NT2/D1 (cell line): ENCODE data around the gene COPS6.
A peak's percentile ranks its signal among the peaks of the same experiment; 100 is the strongest.

Experiments used
- DNase-seq: peaks from one replicate; pipeline ENCODE4 v3.0.0-alpha.2; 2011; ENCODE audit warnings: low read depth, low spot score
- H3K27me3 ChIP-seq: 2 replicates; pipeline ENCODE4 v1.6.0; 2011; ENCODE audit warnings: mild to moderate bottlenecking; ENCODE audit not compliant: insufficient read length, insufficient read depth
- H3K36me3 ChIP-seq: 2 replicates; pipeline ENCODE4 v1.6.1; 2011; ENCODE audit warnings: mild to moderate bottlenecking, low read length, mixed read lengths; ENCODE audit not compliant: insufficient read depth, insufficient read length
- H3K4me1 ChIP-seq: 2 replicates; pipeline ENCODE4 v1.5.1; 2011; ENCODE audit not compliant: insufficient read depth, insufficient read length
- H3K4me3 ChIP-seq: 2 replicates; pipeline ENCODE4 v1.5.1; 2011; ENCODE audit warnings: low read depth; ENCODE audit not compliant: insufficient read length
- H3K9ac ChIP-seq: 2 replicates; pipeline ENCODE4 v1.6.0; 2011; ENCODE audit warnings: low read depth; ENCODE audit not compliant: insufficient read length
- H3K9me3 ChIP-seq: 2 replicates; pipeline ENCODE4 v1.5.1; 2011; ENCODE audit warnings: mild to moderate bottlenecking, low read length; ENCODE audit not compliant: insufficient read depth
- SUZ12 ChIP-seq: IDR thresholded peaks from 2 replicates; pipeline ENCODE4 v1.6.1; 2011; ENCODE audit not compliant: insufficient read length, insufficient read depth; ENCODE audit errors: extremely low read depth
- YY1 ChIP-seq: IDR thresholded peaks from 2 replicates; pipeline ENCODE4 v1.6.1; 2011; ENCODE audit not compliant: insufficient read length, insufficient read depth
- ZNF274 ChIP-seq: IDR thresholded peaks from 2 replicates; pipeline ENCODE4 v1.6.1; 2011; ENCODE audit warnings: mild to moderate bottlenecking, low read depth, low read length

Gene COPS6

DNA sequence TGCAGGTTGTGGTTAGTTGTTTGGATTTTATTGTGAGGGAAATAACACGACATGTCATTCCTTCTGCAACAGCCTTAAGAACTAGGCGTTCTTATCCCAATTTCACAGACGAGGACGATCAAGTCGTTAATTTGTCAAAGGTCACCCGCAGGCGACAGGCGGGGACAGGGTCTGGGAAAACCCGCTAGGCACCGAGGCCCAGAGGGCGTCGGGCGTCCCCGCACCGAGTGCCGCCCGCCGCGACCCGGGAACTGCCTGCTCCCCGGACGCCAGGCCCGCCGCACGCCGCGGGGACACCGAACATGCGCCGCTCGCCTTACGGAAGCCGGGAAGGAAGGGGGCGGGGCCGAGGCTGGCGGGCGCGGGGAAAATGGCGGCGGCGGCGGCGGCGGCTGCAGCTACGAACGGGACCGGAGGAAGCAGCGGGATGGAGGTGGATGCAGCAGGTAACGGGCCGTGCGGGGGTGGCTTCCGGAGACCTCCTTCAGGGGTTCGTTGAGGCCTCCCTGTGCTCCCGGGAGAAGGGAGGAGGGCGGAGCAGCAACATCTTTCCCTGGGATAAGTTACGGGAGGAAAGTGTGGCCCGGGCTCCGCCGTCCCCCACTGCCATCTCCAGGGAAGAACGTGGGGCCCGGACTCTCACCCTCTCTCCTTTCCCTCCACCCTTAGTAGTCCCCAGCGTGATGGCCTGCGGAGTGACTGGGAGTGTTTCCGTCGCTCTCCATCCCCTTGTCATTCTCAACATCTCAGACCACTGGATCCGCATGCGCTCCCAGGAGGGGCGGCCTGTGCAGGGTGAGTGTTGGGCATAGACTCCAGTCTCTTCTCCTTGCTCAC is at the start of gene COPS6:
Gene COPS6 (plus strand): TSS at position 349 of the 837 bp plus-strand sequence. CDS start 22 bp downstream, at position 371.
- H3K36me3 ChIP-seq: peaks cover 38% of the 10 kb centered on the region
- H3K9me3 ChIP-seq: no peaks in the 10 kb centered on the region
- peak within 1 kb of the TSS; percentile 89 for H3K4me3 ChIP-seq
- no peak for DNase-seq
- H3K4me1 ChIP-seq: peaks cover 2% of the 10 kb centered on the region
- H3K9ac ChIP-seq: peak within 1 kb of the TSS; percentile 93
- TF ChIP-seq ZNF274 (no peak), SUZ12 (no peak), YY1 (peak; percentile 51)
- no peaks in the 10 kb centered on the region for H3K27me3 ChIP-seq

DNA sequence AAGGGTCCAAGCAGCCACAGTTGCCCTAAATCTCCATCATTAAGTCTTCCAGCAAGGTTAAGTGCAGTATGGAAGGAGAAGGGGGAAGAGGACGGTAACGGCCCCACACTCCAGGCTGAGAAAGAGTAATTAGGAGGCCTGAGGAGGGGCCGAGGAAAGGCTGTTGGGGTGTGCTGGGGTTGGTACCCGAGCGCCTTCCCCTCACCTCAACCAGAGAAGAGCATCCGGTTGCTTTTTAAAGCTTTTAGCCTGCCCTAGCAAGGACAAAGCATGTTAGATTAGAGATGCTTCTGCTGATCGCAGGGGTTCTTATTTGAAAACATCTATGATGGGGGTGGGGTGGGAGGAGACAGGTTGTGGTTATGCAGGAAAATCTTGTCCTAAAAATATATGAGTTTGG is 48.2 kb upstream of the COPS6 start:
- no peak for TF ChIP-seq YY1
- TF ChIP-seq ZNF274: no peak
- TF ChIP-seq SUZ12: no peak
- Histone ChIP-seq H3K9me3 (no peaks in the 10 kb centered on the region), H3K4me3 (no peak overlapping the region), H3K4me1 (no peaks in the 10 kb centered on the region), H3K27me3 (no peaks in the 10 kb centered on the region), H3K9ac (no peak overlapping the region), H3K36me3 (peaks cover 22% of the 10 kb centered on the region)
- DNase-seq: no peak

DNA sequence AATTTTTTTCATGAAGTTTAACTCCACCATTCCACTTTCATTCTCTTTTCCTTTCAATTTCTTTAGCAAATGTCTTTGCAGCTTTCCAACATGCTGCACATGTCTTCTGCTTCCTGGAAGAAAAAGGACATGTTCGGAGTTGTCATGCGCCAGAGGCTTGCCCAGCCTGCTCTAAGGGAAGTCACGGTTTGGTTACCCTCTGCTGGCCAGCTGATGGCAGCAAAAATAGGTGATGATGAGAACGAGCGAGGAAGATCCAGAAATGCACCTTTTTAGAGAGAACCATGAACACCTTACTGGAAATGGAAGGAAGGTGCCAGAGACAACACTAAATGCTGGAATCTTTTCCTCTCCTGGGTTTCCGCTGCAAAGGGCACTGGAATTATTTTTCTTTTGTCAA is 44.1 kb upstream of the COPS6 start:
- Histone ChIP-seq H3K9me3 (no peaks in the 10 kb centered on the region), H3K36me3 (no peaks in the 10 kb centered on the region), H3K9ac (no peak overlapping the region), H3K27me3 (no peaks in the 10 kb centered on the region), H3K4me3 (no peak overlapping the region), H3K4me1 (peaks cover 2% of the 10 kb centered on the region)
- no peak for DNase-seq
- TF ChIP-seq YY1 (no peak), ZNF274 (no peak), SUZ12 (no peak)

DNA sequence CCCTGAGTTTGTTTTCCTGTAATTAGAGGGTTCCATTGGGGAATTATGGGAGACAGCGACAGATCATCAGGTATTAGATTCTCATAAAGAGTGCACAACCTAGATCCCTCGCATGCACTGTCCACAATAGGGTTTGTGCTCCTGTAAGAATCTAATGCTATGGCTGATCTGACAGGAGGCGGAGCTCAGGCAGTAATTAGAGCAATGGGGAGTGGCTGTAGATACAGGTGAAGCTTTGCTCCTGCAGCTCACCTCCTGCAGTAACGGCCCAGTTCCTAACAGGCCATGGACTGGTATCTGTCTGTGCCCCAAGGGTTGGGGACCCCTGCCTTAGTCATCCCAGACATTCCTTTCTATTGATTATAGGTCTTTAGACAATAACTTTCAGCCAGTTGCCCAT is 40.1 kb upstream of the COPS6 start:
- H3K9ac ChIP-seq: no peak overlapping the region
- H3K27me3 ChIP-seq: no peaks in the 10 kb centered on the region
- TF ChIP-seq ZNF274 (no peak), SUZ12 (no peak), YY1 (no peak)
- no peak overlapping the region for H3K4me3 ChIP-seq
- H3K36me3 ChIP-seq: peaks cover 12% of the 10 kb centered on the region
- H3K4me1 ChIP-seq: peaks cover 2% of the 10 kb centered on the region
- DNase-seq: no peak
- H3K9me3 ChIP-seq: no peaks in the 10 kb centered on the region

DNA sequence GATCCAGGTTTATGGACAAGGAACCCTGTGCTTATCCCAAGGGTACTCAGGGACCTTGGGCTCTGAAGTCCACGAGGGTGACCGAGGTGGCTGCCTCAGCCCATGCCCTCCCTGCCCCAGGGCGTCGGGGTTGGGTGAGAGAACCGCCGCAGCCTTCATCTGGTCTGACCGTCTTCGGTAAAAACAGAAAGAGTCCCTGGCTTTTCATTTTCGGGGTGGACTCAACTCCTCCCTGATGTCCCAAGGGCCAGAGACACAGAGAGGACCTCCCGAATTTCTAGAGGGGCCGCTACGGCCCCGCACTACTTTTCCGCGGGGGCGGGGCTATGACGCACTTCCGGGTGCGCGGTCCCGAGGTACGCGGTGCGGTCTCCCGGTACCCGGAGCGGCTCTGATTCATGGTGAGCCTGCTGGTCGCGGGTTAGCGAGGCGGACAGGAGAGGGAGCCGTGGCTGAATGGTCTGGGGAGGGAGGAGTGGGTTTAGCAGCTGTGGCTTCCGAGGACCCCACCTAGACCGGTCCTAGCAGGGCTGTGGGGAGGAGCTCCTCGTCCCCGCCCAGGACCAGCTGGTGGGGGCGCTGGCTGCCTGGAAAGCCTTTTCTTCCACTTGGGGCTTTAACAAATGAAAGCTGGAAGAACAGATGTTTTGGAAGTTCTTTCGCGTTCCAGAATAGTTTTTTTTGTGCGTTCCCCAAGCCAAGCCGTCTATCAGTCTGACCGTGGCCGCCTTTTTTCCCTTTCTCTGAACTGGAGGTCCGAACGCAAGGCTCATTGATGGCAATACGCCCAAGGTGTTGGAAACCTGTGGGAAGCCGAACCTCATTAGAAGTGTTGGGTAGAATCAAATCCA is 39.1 kb upstream of the COPS6 start, which contains the start of gene ZSCAN21:
Gene ZSCAN21 (plus strand): TSS at position 334 of the 851 bp plus-strand sequence. CDS start 7,233 bp downstream, outside the sequence.
- Histone ChIP-seq H3K9me3 (no peaks in the 10 kb centered on the region), H3K4me1 (peaks cover 2% of the 10 kb centered on the region), H3K4me3 (peak within 1 kb of the TSS; percentile 89), H3K9ac (peak within 1 kb of the TSS; percentile 90), H3K36me3 (peaks cover 12% of the 10 kb centered on the region), H3K27me3 (no peaks in the 10 kb centered on the region)
- DNase-seq: peak; percentile 77
- TF ChIP-seq ZNF274: no peak

DNA sequence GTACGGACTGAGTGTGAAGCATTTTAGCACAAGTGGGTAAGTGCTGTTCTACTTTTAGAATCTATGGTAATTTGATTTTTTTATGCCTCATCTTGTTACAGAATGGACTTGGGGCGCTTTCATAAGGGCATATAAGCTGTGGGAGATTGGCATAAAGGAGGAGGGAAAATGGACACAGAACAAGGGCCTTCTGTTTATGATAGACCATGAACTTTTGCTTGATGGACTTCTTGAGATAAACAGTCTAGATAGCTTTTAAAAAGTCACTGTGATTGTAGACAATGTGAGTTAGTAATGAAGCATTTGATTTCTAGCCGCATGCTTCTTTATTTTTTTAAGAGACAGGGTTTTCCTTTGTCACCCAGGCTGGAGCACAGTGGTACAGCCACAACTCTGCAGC is 37.2 kb upstream of the COPS6 start:
- H3K36me3 ChIP-seq: peaks cover 12% of the 10 kb centered on the region
- peaks cover 2% of the 10 kb centered on the region for H3K4me1 ChIP-seq
- H3K4me3 ChIP-seq: no peak overlapping the region
- TF ChIP-seq SUZ12: no peak
- TF ChIP-seq YY1: no peak
- TF ChIP-seq ZNF274: no peak
- DNase-seq: no peak
- H3K9me3 ChIP-seq: no peaks in the 10 kb centered on the region
- H3K9ac ChIP-seq: no peak overlapping the region
- H3K27me3 ChIP-seq: no peaks in the 10 kb centered on the region

DNA sequence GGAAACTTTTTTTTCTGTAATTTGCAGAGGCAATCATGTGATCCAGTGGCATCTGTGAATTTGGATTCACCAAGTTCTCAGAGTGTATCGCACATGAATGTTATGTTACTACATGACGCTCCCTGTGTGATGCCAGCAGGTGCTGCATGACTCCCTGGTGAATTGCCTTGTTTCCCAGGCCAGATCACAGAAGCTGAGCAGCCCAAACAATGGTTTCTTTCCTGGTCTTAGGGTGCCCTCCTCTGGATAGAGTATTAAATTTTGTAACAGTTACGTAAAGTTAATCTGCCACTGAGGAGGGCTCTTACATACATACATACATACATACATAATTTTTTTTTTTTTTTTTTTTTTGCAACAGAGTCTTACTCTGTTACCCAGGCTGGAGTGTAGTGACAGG is 35.6 kb upstream of the COPS6 start:
- no peaks in the 10 kb centered on the region for H3K9me3 ChIP-seq
- no peak overlapping the region for H3K9ac ChIP-seq
- no peak for TF ChIP-seq YY1
- TF ChIP-seq SUZ12: no peak
- no peak for TF ChIP-seq ZNF274
- H3K36me3 ChIP-seq: peaks cover 26% of the 10 kb centered on the region
- no peak overlapping the region for H3K4me3 ChIP-seq
- no peaks in the 10 kb centered on the region for H3K27me3 ChIP-seq
- DNase-seq: no peak
- peaks cover 2% of the 10 kb centered on the region for H3K4me1 ChIP-seq
